ENCODE measurements around the gene SLC1A2. TPM values are rescaled to one million over a fixed set of nuclear protein-coding genes. Genes with fewer than 3 reads are reported as not detected.

Gene SLC1A2
- total and polyA plus RNA-seq, 11 donors = 0.80 to 23.5 (median 5.2) TPM

- ATAC-seq (no peak), DNase-seq (no peak)
- no peaks in the 10 kb centered on the region for H3K36me3 ChIP-seq
- peaks cover 0 to 17% (median 0%) of the 10 kb centered on the region in 12 donors for H3K4me1 ChIP-seq
- intact Hi-C loops (cut with DNase I) = loop anchor here in 1 of 10 donors (10.0 kb wide), 1 partner anchor 900 kb away; the partner anchor contains the start of gene ELF5
- no peak overlapping the region for H3K27ac ChIP-seq
- WGBS, 4 donors = 75 to 82% (median 78%) methylated on average over 6 of the region's 6 CpGs
- no peaks in the 10 kb centered on the region for H3K9me3 ChIP-seq
- H3K4me3 ChIP-seq = no peak overlapping the region
- peaks cover 0 to 52% (median 16%) of the 10 kb centered on the region in 9 donors for H3K27me3 ChIP-seq
- TF ChIP-seq POLR2A (IDR thresholded peaks at IDR 0.05) (no peak), CTCF (IDR thresholded peaks at IDR 0.05) (no peak)
Observed at GRCh38 chr11:35414311-35414710, 5.0 kb downstream of the SLC1A2 start.

GRCh38 chr11:35413598-35413997, 5.8 kb downstream of the SLC1A2 start:
- intact Hi-C loops (cut with DNase I) = loop anchor here in 1 of 10 donors (10.0 kb wide), 1 partner anchor 899 kb away; the partner anchor contains the start of gene ELF5
- H3K36me3 ChIP-seq = no peaks in the 10 kb centered on the region
- ATAC-seq (peak in 3 of 4 donors; percentile 56 to 61 (median 56)), DNase-seq (no peak)
- peaks cover 0 to 10% (median 0%) of the 10 kb centered on the region in 12 donors for H3K4me1 ChIP-seq
- H3K4me3 ChIP-seq = no peak overlapping the region
- TF ChIP-seq CTCF (IDR thresholded peaks at IDR 0.05) (no peak), POLR2A (IDR thresholded peaks at IDR 0.05) (no peak)
- H3K9me3 ChIP-seq = no peaks in the 10 kb centered on the region
- H3K27ac ChIP-seq = no peak overlapping the region
- 25 to 59% (median 46%) methylated on average over 3 of the region's 3 CpGs for WGBS, 4 donors
- H3K27me3 ChIP-seq = peaks cover 0 to 48% (median 9%) of the 10 kb centered on the region in 9 donors

- TF ChIP-seq POLR2A (IDR thresholded peaks at IDR 0.05) (no peak), CTCF (IDR thresholded peaks at IDR 0.05) (peak in 9 of 12 donors; percentile 20 to 48 (median 27))
- H3K27me3 ChIP-seq = peaks cover 0 to 35% (median 0%) of the 10 kb centered on the region in 9 donors
- no peak for DNase-seq
- ATAC-seq = no peak
- no peak overlapping the region for H3K27ac ChIP-seq
- peaks cover 0 to 5% (median 0%) of the 10 kb centered on the region in 12 donors for H3K4me1 ChIP-seq
- no peak overlapping the region for H3K4me3 ChIP-seq
- intact Hi-C loops (cut with DNase I) = loop anchor here in 1 of 10 donors (10.0 kb wide), 1 partner anchor 897 kb away; the partner anchor contains the start of gene ELF5
- H3K9me3 ChIP-seq = no peaks in the 10 kb centered on the region
- no peaks in the 10 kb centered on the region for H3K36me3 ChIP-seq
- WGBS, 4 donors = 62 to 69% (median 64%) methylated on average over 2 of the region's 2 CpGs
Observed at GRCh38 chr11:35412285-35412684, 7.1 kb downstream of the SLC1A2 start.

- no peaks in the 10 kb centered on the region for H3K36me3 ChIP-seq
- TF ChIP-seq CTCF (IDR thresholded peaks at IDR 0.05) = no peak
- TF ChIP-seq POLR2A (IDR thresholded peaks at IDR 0.05) = no peak
- H3K4me3 ChIP-seq = no peak overlapping the region
- ATAC-seq (no peak), DNase-seq (no peak)
- 84 to 92% (median 88%) methylated on average over 1 of the region's 1 CpG for WGBS, 4 donors
- intact Hi-C loops (cut with DNase I) = no loop called here
- H3K9me3 ChIP-seq = no peaks in the 10 kb centered on the region
- H3K27ac ChIP-seq = no peak overlapping the region
- H3K27me3 ChIP-seq = peaks cover 0 to 9% (median 0%) of the 10 kb centered on the region in 9 donors
- H3K4me1 ChIP-seq = no peaks in the 10 kb centered on the region
Observed at GRCh38 chr11:35407041-35407440, 12.3 kb downstream of the SLC1A2 start.

Measured in heart left ventricle (tissue), 16 donors.